ENCODE results near the gene SPI1.

The SPI1 gene

GRCh38 chr11:47357985-47358730 is 20.2 kb downstream of the SPI1 start:
- no peak for TF ChIP-seq FOXP2 (optimal IDR thresholded peaks at IDR 0.05; ENCODE audit: borderline replicate concordance, extremely low read depth, extremely low read length, insufficient read depth)
- no peak for TF ChIP-seq POLR2AphosphoS5 (IDR thresholded peaks at IDR 0.05; ENCODE audit: low read depth, low read length)
- TF ChIP-seq SIN3A (IDR thresholded peaks at IDR 0.05; ENCODE audit: borderline replicate concordance, insufficient read depth, low read length) = no peak
- no peak for TF ChIP-seq REST (IDR thresholded peaks at IDR 0.05; ENCODE audit: insufficient read depth in 1 of 2, low read depth in 2 of 2, low read length in 2 of 2)
- TF ChIP-seq TAF1 (IDR thresholded peaks at IDR 0.05; ENCODE audit: borderline replicate concordance, insufficient read depth, low read length) = no peak

- TF ChIP-seq SIN3A (IDR thresholded peaks at IDR 0.05; ENCODE audit: borderline replicate concordance, insufficient read depth, low read length) (no peak), FOXP2 (optimal IDR thresholded peaks at IDR 0.05; ENCODE audit: borderline replicate concordance, extremely low read depth, extremely low read length, insufficient read depth) (no peak), POLR2AphosphoS5 (IDR thresholded peaks at IDR 0.05; ENCODE audit: low read depth, low read length) (no peak), REST (IDR thresholded peaks at IDR 0.05; ENCODE audit: insufficient read depth in 1 of 2, low read depth in 2 of 2, low read length in 2 of 2) (no peak), TAF1 (IDR thresholded peaks at IDR 0.05; ENCODE audit: borderline replicate concordance, insufficient read depth, low read length) (no peak)
Measured at GRCh38 chr11:47356998-47357329, 21.4 kb downstream of the SPI1 start.

- TF ChIP-seq TAF1 (IDR thresholded peaks at IDR 0.05; ENCODE audit: borderline replicate concordance, insufficient read depth, low read length) = no peak
- TF ChIP-seq REST (IDR thresholded peaks at IDR 0.05; ENCODE audit: insufficient read depth in 1 of 2, low read depth in 2 of 2, low read length in 2 of 2) = no peak
- TF ChIP-seq POLR2AphosphoS5 (IDR thresholded peaks at IDR 0.05; ENCODE audit: low read depth, low read length) = no peak
- no peak for TF ChIP-seq FOXP2 (optimal IDR thresholded peaks at IDR 0.05; ENCODE audit: borderline replicate concordance, extremely low read depth, extremely low read length, insufficient read depth)
- TF ChIP-seq SIN3A (IDR thresholded peaks at IDR 0.05; ENCODE audit: borderline replicate concordance, insufficient read depth, low read length) = no peak
Measured at GRCh38 chr11:47356129-47356997, 22.0 kb downstream of the SPI1 start.

- TF ChIP-seq SIN3A (IDR thresholded peaks at IDR 0.05; ENCODE audit: borderline replicate concordance, insufficient read depth, low read length) (no peak), REST (IDR thresholded peaks at IDR 0.05; ENCODE audit: insufficient read depth in 1 of 2, low read depth in 2 of 2, low read length in 2 of 2) (0 out of 4 replicates have a peak, but pooled peaks of 1 of the 2 experiments have one; percentile 30), FOXP2 (optimal IDR thresholded peaks at IDR 0.05; ENCODE audit: borderline replicate concordance, extremely low read depth, extremely low read length, insufficient read depth) (peak; percentile 95)
Measured at GRCh38 chr11:47355283-47356128, 22.8 kb downstream of the SPI1 start.
